ENCODE data around the gene CREB3. TPM values are rescaled to one million over a fixed set of nuclear protein-coding genes. Genes with fewer than 3 reads are reported as not detected.

Gene CREB3
- polyA plus RNA-seq, 1 donor from 2014 or later: 88.4 TPM

DNA sequence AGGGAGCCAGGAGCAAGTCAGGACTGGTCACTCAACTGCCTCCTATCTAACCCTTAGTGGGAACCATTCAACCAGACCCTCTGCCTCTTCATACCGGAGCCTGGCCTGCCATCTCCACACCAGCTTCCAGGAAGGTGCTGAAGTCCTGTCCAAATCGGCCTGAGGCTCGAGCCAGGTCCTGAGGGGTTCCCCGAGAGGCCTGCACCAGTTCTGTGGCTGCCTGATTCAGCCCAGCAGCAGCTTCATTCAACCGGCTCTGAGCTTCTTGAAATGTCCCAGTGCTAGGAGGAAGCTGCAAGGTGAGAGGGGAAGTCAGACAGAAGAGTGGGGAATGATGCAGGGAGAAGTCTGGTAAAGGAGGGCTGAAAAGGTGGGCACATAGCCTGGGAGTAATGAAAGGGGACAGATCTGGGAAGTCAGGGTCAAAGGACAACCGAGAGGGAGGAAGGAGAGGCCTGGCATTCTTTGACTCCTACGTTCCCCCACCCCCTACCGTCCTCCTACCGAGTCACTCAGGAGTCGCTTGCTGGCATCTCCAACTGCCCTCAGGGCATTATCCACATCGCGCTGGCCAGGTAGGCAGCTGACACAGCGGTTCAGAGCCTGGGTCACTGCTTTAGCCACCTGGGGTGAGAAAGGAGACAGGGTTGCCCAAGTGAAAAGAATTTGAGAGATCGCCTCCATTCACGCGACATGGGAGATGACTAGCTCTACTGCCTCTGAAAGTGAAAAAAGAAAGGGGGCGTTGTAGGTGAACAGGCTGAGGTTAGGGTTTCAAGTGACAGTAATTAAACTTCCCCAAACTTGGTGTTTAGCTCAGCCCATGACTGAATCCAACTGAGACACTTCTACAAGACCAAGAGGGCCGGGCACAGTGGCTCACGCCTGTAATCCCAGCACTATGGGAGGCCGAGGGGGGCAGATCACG, 20.7 kb upstream of the CREB3 start:
- Histone ChIP-seq H3K9me3 (ENCODE audit: low read length) (no peaks in the 10 kb centered on the region), H3K9ac (ENCODE audit: low read length) (no peak overlapping the region), H3K36me3 (ENCODE audit: insufficient read depth, low read length) (peaks cover 12% of the 10 kb centered on the region), H3K4me2 (ENCODE audit: low read length) (no peak overlapping the region), H3K9me2 (ENCODE audit: insufficient read depth, low read length) (no peaks in the 10 kb centered on the region), H3K4me3 (ENCODE audit: low read length) (no peak overlapping the region), H2AFZ (ENCODE audit: low read depth, low read length) (no peak overlapping the region), H3F3A (ENCODE audit: insufficient read depth, low read length, poor library complexity, severe bottlenecking) (no peaks in the 10 kb centered on the region), H3K27me3 (ENCODE audit: insufficient read depth, low read depth, low read length) (no peaks in the 10 kb centered on the region), H3K79me2 (replicated peaks; ENCODE audit: insufficient read depth, low read length) (no peaks in the 10 kb centered on the region), H3K27ac (ENCODE audit: low read length) (no peak overlapping the region), H4K20me1 (ENCODE audit: insufficient read depth) (no peaks in the 10 kb centered on the region)
- TF ChIP-seq EP300 (conservative IDR thresholded peaks at IDR 0.05; ENCODE audit: poor library complexity, severe bottlenecking) (no peak), POLR2AphosphoS5 (IDR thresholded peaks at IDR 0.05) (no peak), MXI1 (conservative IDR thresholded peaks at IDR 0.05; ENCODE audit: poor library complexity, severe bottlenecking) (no peak), TAF1 (IDR thresholded peaks at IDR 0.05; ENCODE audit: low read depth) (no peak), RAD21 (conservative IDR thresholded peaks at IDR 0.05) (no peak), SMC3 (conservative IDR thresholded peaks at IDR 0.05; ENCODE audit: poor library complexity) (no peak), EZH2 (IDR thresholded peaks at IDR 0.05; ENCODE audit: borderline replicate concordance, insufficient read depth, low read length, poor library complexity, severe bottlenecking) (no peak)
- TF ChIP-seq, protein P1, sequence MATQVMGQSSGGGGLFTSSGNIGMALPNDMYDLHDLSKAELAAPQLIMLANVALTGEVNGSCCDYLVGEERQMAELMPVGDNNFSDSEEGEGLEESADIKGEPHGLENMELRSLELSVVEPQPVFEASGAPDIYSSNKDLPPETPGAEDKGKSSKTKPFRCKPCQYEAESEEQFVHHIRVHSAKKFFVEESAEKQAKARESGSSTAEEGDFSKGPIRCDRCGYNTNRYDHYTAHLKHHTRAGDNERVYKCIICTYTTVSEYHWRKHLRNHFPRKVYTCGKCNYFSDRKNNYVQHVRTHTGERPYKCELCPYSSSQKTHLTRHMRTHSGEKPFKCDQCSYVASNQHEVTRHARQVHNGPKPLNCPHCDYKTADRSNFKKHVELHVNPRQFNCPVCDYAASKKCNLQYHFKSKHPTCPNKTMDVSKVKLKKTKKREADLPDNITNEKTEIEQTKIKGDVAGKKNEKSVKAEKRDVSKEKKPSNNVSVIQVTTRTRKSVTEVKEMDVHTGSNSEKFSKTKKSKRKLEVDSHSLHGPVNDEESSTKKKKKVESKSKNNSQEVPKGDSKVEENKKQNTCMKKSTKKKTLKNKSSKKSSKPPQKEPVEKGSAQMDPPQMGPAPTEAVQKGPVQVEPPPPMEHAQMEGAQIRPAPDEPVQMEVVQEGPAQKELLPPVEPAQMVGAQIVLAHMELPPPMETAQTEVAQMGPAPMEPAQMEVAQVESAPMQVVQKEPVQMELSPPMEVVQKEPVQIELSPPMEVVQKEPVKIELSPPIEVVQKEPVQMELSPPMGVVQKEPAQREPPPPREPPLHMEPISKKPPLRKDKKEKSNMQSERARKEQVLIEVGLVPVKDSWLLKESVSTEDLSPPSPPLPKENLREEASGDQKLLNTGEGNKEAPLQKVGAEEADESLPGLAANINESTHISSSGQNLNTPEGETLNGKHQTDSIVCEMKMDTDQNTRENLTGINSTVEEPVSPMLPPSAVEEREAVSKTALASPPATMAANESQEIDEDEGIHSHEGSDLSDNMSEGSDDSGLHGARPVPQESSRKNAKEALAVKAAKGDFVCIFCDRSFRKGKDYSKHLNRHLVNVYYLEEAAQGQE (IDR thresholded peaks at IDR 0.05; ENCODE audit: borderline replicate concordance): no peak
- TF ChIP-seq, protein P2, sequence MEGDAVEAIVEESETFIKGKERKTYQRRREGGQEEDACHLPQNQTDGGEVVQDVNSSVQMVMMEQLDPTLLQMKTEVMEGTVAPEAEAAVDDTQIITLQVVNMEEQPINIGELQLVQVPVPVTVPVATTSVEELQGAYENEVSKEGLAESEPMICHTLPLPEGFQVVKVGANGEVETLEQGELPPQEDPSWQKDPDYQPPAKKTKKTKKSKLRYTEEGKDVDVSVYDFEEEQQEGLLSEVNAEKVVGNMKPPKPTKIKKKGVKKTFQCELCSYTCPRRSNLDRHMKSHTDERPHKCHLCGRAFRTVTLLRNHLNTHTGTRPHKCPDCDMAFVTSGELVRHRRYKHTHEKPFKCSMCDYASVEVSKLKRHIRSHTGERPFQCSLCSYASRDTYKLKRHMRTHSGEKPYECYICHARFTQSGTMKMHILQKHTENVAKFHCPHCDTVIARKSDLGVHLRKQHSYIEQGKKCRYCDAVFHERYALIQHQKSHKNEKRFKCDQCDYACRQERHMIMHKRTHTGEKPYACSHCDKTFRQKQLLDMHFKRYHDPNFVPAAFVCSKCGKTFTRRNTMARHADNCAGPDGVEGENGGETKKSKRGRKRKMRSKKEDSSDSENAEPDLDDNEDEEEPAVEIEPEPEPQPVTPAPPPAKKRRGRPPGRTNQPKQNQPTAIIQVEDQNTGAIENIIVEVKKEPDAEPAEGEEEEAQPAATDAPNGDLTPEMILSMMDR (IDR thresholded peaks at IDR 0.05; ENCODE audit: poor library complexity, severe bottlenecking): no peak

DNA sequence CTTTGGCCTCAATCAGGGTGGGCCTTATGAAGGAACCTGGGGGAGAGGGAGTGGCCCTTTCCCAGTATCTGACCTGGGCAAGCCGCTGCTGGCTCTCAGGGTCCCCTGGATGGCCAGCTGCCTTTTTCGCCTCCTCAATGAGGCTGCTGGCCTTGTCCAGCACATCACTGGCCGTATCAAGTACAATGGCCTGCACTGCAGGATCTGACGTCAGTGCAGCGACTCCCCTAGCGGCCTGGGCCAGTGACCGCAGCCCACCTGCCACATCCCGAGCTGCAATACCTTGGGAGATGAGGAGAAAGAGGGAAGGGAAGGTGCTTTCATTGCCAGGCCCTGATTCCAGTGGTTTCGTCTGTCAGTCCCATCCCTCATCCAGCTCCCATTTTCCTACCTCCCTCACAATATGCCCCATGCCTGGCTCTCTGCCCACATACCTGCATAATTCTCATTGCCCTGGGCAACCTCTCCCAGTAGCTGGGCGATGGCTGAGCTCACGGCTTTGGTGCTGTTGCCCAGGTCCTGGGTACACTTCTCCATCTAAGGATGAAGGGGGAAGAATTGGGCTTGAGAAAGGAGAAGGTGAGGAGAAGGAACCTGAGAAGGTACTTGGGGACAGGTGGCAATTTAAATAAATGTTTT, 19.6 kb upstream of the CREB3 start:
- Histone ChIP-seq H3K9me2 (ENCODE audit: insufficient read depth, low read length) (no peaks in the 10 kb centered on the region), H3K79me2 (replicated peaks; ENCODE audit: insufficient read depth, low read length) (no peaks in the 10 kb centered on the region), H4K20me1 (ENCODE audit: insufficient read depth) (no peaks in the 10 kb centered on the region), H3K4me2 (ENCODE audit: low read length) (no peak overlapping the region), H3F3A (ENCODE audit: insufficient read depth, low read length, poor library complexity, severe bottlenecking) (no peaks in the 10 kb centered on the region), H3K27ac (ENCODE audit: low read length) (no peak overlapping the region), H3K9me3 (ENCODE audit: low read length) (no peaks in the 10 kb centered on the region), H3K36me3 (ENCODE audit: insufficient read depth, low read length) (peaks cover 12% of the 10 kb centered on the region), H3K27me3 (ENCODE audit: insufficient read depth, low read depth, low read length) (no peaks in the 10 kb centered on the region), H2AFZ (ENCODE audit: low read depth, low read length) (no peak overlapping the region), H3K9ac (ENCODE audit: low read length) (no peak overlapping the region), H3K4me3 (ENCODE audit: low read length) (no peak overlapping the region)
- no peak for TF ChIP-seq EP300 (conservative IDR thresholded peaks at IDR 0.05; ENCODE audit: poor library complexity, severe bottlenecking)
- no peak for TF ChIP-seq POLR2AphosphoS5 (IDR thresholded peaks at IDR 0.05)
- TF ChIP-seq, protein P2 (IDR thresholded peaks at IDR 0.05; ENCODE audit: poor library complexity, severe bottlenecking): no peak
- no peak for TF ChIP-seq TAF1 (IDR thresholded peaks at IDR 0.05; ENCODE audit: low read depth)
- no peak for TF ChIP-seq RAD21 (conservative IDR thresholded peaks at IDR 0.05)
- no peak for TF ChIP-seq EZH2 (IDR thresholded peaks at IDR 0.05; ENCODE audit: borderline replicate concordance, insufficient read depth, low read length, poor library complexity, severe bottlenecking)
- TF ChIP-seq, protein P1 (IDR thresholded peaks at IDR 0.05; ENCODE audit: borderline replicate concordance): no peak
- no peak for TF ChIP-seq MXI1 (conservative IDR thresholded peaks at IDR 0.05; ENCODE audit: poor library complexity, severe bottlenecking)
- TF ChIP-seq SMC3 (conservative IDR thresholded peaks at IDR 0.05; ENCODE audit: poor library complexity): no peak

Data from neural cell (in vitro differentiated cells).